ENCODE results near the gene GHR.

DNA sequence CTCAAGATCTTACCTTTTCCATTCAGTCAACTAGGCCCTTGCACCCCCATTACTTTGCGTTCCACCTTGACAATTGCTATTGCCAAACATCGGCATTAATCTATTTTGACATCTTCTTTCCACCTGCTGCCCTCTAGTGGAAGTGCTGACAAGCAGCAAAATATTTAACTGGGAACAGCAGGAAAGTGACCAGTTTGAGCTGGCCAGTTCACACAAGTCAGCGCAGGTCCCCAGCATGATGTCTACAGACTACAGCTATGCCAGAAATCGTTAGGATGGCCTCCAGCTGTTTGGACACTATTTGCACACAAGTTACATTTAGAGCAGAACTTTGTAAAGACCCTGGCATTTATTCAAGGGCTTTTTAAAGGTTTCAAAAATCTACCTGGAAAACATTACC lies 160.1 kb downstream of the GHR start:
- TF ChIP-seq POLR2A (IDR thresholded peaks at IDR 0.05), result no peak
- TF ChIP-seq, protein P1, sequence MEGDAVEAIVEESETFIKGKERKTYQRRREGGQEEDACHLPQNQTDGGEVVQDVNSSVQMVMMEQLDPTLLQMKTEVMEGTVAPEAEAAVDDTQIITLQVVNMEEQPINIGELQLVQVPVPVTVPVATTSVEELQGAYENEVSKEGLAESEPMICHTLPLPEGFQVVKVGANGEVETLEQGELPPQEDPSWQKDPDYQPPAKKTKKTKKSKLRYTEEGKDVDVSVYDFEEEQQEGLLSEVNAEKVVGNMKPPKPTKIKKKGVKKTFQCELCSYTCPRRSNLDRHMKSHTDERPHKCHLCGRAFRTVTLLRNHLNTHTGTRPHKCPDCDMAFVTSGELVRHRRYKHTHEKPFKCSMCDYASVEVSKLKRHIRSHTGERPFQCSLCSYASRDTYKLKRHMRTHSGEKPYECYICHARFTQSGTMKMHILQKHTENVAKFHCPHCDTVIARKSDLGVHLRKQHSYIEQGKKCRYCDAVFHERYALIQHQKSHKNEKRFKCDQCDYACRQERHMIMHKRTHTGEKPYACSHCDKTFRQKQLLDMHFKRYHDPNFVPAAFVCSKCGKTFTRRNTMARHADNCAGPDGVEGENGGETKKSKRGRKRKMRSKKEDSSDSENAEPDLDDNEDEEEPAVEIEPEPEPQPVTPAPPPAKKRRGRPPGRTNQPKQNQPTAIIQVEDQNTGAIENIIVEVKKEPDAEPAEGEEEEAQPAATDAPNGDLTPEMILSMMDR (IDR thresholded peaks at IDR 0.05), result peak; percentile 80 to 83 (median 81)
